HEK293 (cell line): Measurements from ENCODE around the gene SPARC.

Experiments used
- CTCF ChIP-seq: fragments of 450-650 bp; formaldehyde crosslinking; IDR thresholded peaks from 2 replicates; pipeline ENCODE4 v1.5.1; 2016; ENCODE audit warnings: missing biosample characterization, missing genetic modification characterization
- PRDM1 ChIP-seq: fragments of 450-650 bp; formaldehyde crosslinking; IDR thresholded peaks from 2 replicates; pipeline ENCODE4; 2016; ENCODE audit warnings: missing biosample characterization, missing genetic modification characterization
- ZFP37 ChIP-seq: fragments of 450-650 bp; formaldehyde crosslinking; IDR thresholded peaks from 2 replicates; pipeline ENCODE4 v1.5.1; 2016; ENCODE audit warnings: missing biosample characterization, missing genetic modification characterization
- ZNF175 ChIP-seq: fragments of 450-650 bp; formaldehyde crosslinking; IDR thresholded peaks from 2 replicates; pipeline ENCODE4 v1.5.1; 2016; ENCODE audit warnings: missing biosample characterization, missing genetic modification characterization
- ZNF2 ChIP-seq: fragments of 450-650 bp; formaldehyde crosslinking; IDR thresholded peaks from 2 replicates; pipeline ENCODE4 v1.5.1; 2016; ENCODE audit warnings: missing biosample characterization, missing genetic modification characterization
- ZNF311 ChIP-seq: fragments of 450-650 bp; formaldehyde crosslinking; IDR thresholded peaks from 2 replicates; pipeline ENCODE4 v1.5.1; 2017; ENCODE audit warnings: missing biosample characterization, missing genetic modification characterization, borderline replicate concordance
- ZNF416 ChIP-seq: fragments of 450-650 bp; formaldehyde crosslinking; IDR thresholded peaks from 2 replicates; pipeline ENCODE4 v1.5.1; 2016; ENCODE audit warnings: missing biosample characterization, missing genetic modification characterization
- ZNF48 ChIP-seq: fragments of 450-650 bp; formaldehyde crosslinking; IDR thresholded peaks from 2 replicates; pipeline ENCODE4 v1.5.1; 2016; ENCODE audit warnings: missing biosample characterization, missing genetic modification characterization
- ZNF510 ChIP-seq: fragments of 450-650 bp; formaldehyde crosslinking; IDR thresholded peaks from 2 replicates; pipeline ENCODE4 v1.5.1; 2018; ENCODE audit warnings: mild to moderate bottlenecking, missing genetic modification characterization, missing biosample characterization; ENCODE audit not compliant: insufficient replicate concordance
- ZNF629 ChIP-seq: fragments of 450-650 bp; formaldehyde crosslinking; IDR thresholded peaks from 2 replicates; pipeline ENCODE4 v1.5.1; 2017; ENCODE audit warnings: missing biosample characterization, missing genetic modification characterization
- ZNF645 ChIP-seq: fragments of 450-650 bp; formaldehyde crosslinking; IDR thresholded peaks from 2 replicates; pipeline ENCODE4; 2016; ENCODE audit warnings: missing biosample characterization, missing genetic modification characterization
- ZNF707 ChIP-seq: fragments of 450-650 bp; formaldehyde crosslinking; IDR thresholded peaks from 2 replicates; pipeline ENCODE4 v1.5.1; 2016; ENCODE audit warnings: missing biosample characterization, missing genetic modification characterization
- TF ChIP-seq, protein P1 (sequence below): fragments of 450-650 bp; formaldehyde crosslinking; IDR thresholded peaks from 2 replicates; pipeline ENCODE4 v1.5.1; 2016; ENCODE audit warnings: missing biosample characterization, missing genetic modification characterization

DNA sequence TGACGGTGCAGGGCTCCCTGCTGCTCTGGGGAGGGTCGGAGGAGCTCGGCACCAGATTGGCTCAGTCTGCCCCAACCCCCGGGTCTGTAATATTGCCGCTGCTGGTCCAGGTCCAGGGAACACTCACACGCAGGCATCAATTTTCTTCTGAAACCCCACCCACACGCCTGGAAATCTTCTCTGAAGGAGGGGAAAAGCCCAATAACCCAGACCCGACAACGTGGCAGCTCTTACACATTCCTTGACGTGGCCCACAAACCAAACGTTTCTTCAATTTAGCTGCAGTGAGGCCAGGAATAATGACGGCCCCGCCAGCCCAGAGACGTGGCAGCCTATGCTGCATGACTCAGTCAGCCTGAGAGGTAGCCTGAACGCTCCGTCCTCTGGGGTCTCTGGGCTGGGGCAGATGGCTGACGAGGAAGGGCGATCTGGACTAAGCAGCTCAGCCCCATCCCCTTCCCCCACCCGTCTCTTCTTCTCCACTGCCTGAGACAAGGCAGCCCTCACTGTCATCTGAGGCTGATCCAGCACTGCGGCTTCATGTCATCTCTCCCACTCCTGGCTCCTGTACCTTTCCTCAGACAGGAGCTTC lies 9.9 kb upstream of the SPARC start:
- TF ChIP-seq CTCF (tag by site-specific recombination): no peak
- no peak for TF ChIP-seq ZNF707 (tag by site-specific recombination)
- no peak for TF ChIP-seq ZNF2
- TF ChIP-seq ZNF311 (tag by site-specific recombination): no peak
- TF ChIP-seq PRDM1 (tag by site-specific recombination): no peak
- TF ChIP-seq ZNF416: no peak
- no peak for TF ChIP-seq ZFP37 (tag by site-specific recombination)
- no peak for TF ChIP-seq ZNF629 (tag by site-specific recombination)
- TF ChIP-seq ZNF510 (tag by site-specific recombination): no peak
- no peak for TF ChIP-seq ZNF48 (tag by site-specific recombination)
- TF ChIP-seq ZNF175 (tag by site-specific recombination): no peak
- TF ChIP-seq ZNF645: no peak
- TF ChIP-seq, protein P1, sequence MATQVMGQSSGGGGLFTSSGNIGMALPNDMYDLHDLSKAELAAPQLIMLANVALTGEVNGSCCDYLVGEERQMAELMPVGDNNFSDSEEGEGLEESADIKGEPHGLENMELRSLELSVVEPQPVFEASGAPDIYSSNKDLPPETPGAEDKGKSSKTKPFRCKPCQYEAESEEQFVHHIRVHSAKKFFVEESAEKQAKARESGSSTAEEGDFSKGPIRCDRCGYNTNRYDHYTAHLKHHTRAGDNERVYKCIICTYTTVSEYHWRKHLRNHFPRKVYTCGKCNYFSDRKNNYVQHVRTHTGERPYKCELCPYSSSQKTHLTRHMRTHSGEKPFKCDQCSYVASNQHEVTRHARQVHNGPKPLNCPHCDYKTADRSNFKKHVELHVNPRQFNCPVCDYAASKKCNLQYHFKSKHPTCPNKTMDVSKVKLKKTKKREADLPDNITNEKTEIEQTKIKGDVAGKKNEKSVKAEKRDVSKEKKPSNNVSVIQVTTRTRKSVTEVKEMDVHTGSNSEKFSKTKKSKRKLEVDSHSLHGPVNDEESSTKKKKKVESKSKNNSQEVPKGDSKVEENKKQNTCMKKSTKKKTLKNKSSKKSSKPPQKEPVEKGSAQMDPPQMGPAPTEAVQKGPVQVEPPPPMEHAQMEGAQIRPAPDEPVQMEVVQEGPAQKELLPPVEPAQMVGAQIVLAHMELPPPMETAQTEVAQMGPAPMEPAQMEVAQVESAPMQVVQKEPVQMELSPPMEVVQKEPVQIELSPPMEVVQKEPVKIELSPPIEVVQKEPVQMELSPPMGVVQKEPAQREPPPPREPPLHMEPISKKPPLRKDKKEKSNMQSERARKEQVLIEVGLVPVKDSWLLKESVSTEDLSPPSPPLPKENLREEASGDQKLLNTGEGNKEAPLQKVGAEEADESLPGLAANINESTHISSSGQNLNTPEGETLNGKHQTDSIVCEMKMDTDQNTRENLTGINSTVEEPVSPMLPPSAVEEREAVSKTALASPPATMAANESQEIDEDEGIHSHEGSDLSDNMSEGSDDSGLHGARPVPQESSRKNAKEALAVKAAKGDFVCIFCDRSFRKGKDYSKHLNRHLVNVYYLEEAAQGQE (tag by site-specific recombination): no peak
